Measurements from ENCODE around the gene TOP2B.

The TOP2B gene

DNA sequence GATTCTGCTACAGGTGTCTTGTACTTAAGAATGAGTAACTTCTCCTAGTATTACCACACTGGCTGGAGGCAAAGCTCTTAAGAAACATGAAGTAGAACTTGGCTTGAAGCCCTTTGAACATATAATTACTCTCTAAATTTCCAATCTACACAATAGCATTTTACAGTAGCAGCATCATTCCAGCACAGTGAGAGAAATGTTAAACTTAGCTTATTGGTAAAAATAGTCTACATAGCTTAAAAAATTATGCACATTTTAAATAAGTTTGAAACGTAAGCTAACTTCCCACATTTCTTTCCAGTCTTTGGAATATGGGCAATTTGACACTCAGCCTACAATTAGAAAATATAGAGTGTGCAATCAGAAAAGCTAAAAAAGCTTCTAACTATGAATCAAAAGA is 32.8 kb upstream of the TOP2B start:
- no peak overlapping the region for H3K4me3 ChIP-seq (ENCODE audit: control insufficient read depth, low read depth, low read length)
- DNase-seq (ENCODE audit: low read depth): no peak
- TF ChIP-seq, protein P1, sequence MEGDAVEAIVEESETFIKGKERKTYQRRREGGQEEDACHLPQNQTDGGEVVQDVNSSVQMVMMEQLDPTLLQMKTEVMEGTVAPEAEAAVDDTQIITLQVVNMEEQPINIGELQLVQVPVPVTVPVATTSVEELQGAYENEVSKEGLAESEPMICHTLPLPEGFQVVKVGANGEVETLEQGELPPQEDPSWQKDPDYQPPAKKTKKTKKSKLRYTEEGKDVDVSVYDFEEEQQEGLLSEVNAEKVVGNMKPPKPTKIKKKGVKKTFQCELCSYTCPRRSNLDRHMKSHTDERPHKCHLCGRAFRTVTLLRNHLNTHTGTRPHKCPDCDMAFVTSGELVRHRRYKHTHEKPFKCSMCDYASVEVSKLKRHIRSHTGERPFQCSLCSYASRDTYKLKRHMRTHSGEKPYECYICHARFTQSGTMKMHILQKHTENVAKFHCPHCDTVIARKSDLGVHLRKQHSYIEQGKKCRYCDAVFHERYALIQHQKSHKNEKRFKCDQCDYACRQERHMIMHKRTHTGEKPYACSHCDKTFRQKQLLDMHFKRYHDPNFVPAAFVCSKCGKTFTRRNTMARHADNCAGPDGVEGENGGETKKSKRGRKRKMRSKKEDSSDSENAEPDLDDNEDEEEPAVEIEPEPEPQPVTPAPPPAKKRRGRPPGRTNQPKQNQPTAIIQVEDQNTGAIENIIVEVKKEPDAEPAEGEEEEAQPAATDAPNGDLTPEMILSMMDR (IDR thresholded peaks at IDR 0.05; ENCODE audit: control insufficient read depth, insufficient read depth, low read depth, low read length, missing control alignments): no peak

DNA sequence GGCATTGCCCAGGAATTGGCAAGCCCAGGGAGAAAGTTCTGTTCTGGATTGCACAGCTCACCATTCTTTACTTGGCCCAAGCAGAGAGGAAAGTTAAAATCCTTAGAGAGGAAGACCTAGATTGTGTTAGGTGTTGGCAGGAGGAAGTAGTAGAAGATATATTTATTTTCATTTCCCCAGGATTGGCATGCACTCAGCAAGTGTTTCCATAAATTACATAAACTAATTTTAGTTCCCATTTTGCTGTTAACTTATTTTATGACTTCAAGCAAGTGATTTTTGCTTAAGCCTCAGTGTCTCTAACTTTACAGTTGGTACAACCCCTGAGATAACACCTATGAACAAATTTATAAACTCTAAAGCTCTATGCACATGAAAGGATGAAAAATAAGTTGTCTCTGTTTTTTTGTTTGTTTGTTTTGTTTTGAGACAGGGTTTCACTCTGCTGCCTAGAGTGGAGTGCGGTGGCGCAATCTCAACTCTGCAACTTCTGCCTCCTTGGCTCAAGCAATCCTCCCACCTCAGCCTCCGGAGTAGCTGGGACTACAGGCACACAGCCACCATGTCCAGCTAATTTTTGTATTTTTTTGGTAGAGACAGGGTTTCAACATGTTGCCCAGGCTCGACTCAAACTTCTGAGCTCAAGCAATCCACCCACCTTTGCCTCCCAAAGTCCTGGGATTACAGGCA is 31.2 kb upstream of the TOP2B start:
- no peak for DNase-seq (ENCODE audit: low read depth)
- H3K4me3 ChIP-seq (ENCODE audit: control insufficient read depth, low read depth, low read length): no peak overlapping the region
- TF ChIP-seq, protein P1 (IDR thresholded peaks at IDR 0.05; ENCODE audit: control insufficient read depth, insufficient read depth, low read depth, low read length, missing control alignments): no peak

DNA sequence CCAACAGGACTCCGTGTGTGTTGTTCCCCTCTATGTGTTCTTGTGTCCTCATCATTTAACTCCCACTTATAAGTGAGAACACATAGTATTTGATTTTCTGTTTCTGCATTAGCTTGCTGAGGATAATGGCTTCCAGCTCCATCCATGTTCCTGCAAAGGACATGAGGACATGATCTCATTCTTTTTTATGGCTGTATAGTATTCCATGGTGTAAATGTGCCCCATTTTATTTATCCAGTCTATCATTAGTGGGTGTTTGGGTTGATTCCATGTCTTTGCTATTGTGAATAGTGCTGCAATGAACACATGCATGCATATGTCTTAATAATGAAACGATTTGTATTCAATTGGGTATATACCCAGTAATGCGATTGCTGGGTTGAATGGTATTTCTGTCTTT is 28.5 kb upstream of the TOP2B start:
- TF ChIP-seq, protein P1 (IDR thresholded peaks at IDR 0.05; ENCODE audit: control insufficient read depth, insufficient read depth, low read depth, low read length, missing control alignments): no peak
- H3K4me3 ChIP-seq (ENCODE audit: control insufficient read depth, low read depth, low read length): no peak overlapping the region
- DNase-seq (ENCODE audit: low read depth): no peak

DNA sequence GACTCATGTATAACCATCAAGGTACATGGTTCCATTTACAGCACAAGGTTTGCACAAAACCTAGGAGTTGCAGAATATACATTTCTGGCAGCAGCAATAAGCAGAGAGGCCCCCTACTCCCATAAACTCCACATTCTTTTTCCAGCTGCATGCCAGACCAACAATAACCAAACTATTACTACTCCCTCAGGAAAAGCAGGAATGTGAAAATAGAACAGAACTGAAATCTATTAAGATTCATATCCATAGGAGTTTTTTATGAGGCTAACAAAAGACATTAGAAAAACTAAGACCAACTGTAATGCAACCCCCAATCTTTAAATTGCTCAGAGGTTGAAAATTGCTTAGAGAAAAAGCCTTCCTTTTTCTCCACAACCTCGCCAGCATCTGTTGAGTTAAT is 27.6 kb upstream of the TOP2B start:
- no peak overlapping the region for H3K4me3 ChIP-seq (ENCODE audit: control insufficient read depth, low read depth, low read length)
- DNase-seq (ENCODE audit: low read depth): no peak

DNA sequence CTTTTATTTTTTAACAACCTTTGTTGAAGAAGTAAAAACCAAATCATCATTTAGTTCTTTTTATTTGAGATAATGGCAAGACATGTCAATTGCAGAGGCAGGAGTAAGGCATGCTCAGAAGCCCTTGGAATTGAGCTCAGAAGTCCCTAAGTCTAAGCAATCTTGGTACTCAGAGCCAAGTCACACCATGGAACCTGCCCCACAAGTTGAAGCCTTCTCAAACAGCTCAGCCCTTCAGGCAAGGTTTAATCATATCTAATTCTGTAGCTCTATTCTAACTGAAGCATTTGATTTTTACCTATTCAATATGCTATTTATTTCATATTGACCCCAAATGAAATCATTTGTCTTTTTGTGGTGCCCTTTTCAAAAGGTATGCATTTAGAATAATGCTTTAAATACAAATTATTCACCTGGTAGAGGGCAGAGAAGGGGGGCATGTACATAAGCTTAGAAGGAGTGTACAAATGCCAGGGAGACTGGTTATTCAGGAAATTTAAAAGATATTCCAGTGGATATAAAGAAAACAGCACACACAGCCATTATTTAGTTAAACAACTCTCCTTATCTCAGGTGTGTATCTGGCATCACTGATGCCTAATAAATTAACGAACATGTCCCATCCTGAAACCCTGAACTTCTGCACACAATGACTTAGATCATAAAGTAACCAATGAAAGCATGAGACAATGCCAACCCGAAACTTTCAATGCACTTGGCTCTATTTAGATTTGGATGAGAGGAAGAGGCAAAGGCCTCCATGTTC is 26.2 kb upstream of the TOP2B start:
- TF ChIP-seq, protein P1 (IDR thresholded peaks at IDR 0.05; ENCODE audit: control insufficient read depth, insufficient read depth, low read depth, low read length, missing control alignments): no peak
- no peak overlapping the region for H3K4me3 ChIP-seq (ENCODE audit: control insufficient read depth, low read depth, low read length)
- DNase-seq (ENCODE audit: low read depth): no peak

More for the DNA sequence above, 27.6 kb upstream of the TOP2B start:
- TF ChIP-seq, protein P1 (IDR thresholded peaks at IDR 0.05; ENCODE audit: control insufficient read depth, insufficient read depth, low read depth, low read length, missing control alignments): no peak

DNA sequence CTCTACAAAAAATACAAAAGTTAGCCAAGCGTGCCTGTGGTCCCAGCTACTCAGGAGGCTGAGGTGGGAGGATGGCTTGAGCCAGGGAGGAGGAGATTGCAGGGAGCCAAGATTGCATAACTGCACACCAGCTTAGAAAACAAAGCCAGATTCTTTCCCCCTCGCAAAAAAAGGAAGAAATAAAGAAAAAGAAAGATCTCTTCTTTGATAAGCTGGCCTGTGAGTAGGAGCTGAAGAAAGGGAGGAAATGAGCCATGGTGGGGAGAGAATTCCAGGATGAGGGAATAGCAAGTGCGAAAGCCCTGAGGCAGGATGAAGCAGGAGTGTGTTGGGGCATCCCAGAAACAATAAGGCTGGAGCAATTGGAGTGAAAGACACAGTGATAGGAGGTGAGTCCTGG is 24.5 kb upstream of the TOP2B start:
- H3K4me3 ChIP-seq (ENCODE audit: control insufficient read depth, low read depth, low read length): no peak overlapping the region
- no peak for DNase-seq (ENCODE audit: low read depth)
- TF ChIP-seq, protein P1 (IDR thresholded peaks at IDR 0.05; ENCODE audit: control insufficient read depth, insufficient read depth, low read depth, low read length, missing control alignments): no peak
